Measurements from ENCODE around the gene SLC23A3. TPM values are rescaled to one million over a fixed set of nuclear protein-coding genes. Genes with fewer than 3 reads are reported as not detected.

Gene SLC23A3
- total RNA-seq, 1 experiment from 2014 or later: 1.7 TPM

DNA sequence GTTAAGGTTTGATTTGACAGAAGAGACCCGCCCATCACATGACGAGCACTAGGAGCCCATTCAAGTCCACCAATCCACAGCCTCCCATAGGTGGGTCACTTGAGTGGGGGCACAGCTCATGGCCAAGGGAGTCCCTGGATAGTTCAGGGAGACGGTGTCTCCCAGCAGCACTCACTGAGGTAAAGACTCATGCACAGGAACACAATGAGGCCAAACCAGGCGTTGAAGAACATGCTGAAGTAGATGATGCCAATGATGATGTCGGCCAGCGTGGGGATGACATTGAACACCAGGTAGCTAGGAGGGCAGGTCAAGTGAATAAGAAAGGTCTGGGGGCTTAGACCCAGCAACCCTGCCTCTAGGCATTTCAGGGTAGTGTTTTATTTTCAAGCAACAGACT, 45.0 kb upstream of the SLC23A3 start:
- intact Hi-C loops (cut with micrococcal nuclease): no loop called here
- BruUV-seq (replicated peaks): no TSS peak
- no peak overlapping the region for H3K4me2 ChIP-seq (ENCODE audit: low read length)
- H3K9ac ChIP-seq (ENCODE audit: low read length): no peak overlapping the region
- H3K4me1 ChIP-seq (ENCODE audit: insufficient read depth, low read length): peaks cover 19% of the 10 kb centered on the region
- ATAC-seq: no peak
- H3K9me3 ChIP-seq (ENCODE audit: low read length): no peaks in the 10 kb centered on the region
- H3F3A ChIP-seq (ENCODE audit: low read length, unreplicated experiment): peaks cover 3% of the 10 kb centered on the region
- POLR2A ChIA-PET (ENCODE audit: unreplicated experiment): no interaction called here
- H4K20me1 ChIP-seq (ENCODE audit: low read length): no peaks in the 10 kb centered on the region
- no peak overlapping the region for H3K4me3 ChIP-seq (ENCODE audit: low read length)
- H3K79me2 ChIP-seq (ENCODE audit: low read length): peaks cover 8% of the 10 kb centered on the region; the same call in 1 of the 2 replicates
- DNase-seq: no peak
- no peaks in the 10 kb centered on the region for H3K9me2 ChIP-seq (replicated peaks; ENCODE audit: low read length)
- CTCF ChIA-PET: no interaction called here
- TF ChIP-seq CTCF (conservative IDR thresholded peaks at IDR 0.05; ENCODE audit: low read depth, low read length) (no peak), EZH2 (IDR thresholded peaks at IDR 0.05; ENCODE audit: low read length, unreplicated experiment) (no peak), EZH2phosphoT487 (IDR thresholded peaks at IDR 0.05; ENCODE audit: borderline replicate concordance, low read length) (no peak)
- H3K27me3 ChIP-seq (ENCODE audit: low read length): no peaks in the 10 kb centered on the region
- no peak overlapping the region for H2AFZ ChIP-seq (ENCODE audit: low read length)
- peaks cover 4% of the 10 kb centered on the region for H3K36me3 ChIP-seq (ENCODE audit: low read depth, low read length)
- H3K27ac ChIP-seq (ENCODE audit: low read length): no peak overlapping the region

DNA sequence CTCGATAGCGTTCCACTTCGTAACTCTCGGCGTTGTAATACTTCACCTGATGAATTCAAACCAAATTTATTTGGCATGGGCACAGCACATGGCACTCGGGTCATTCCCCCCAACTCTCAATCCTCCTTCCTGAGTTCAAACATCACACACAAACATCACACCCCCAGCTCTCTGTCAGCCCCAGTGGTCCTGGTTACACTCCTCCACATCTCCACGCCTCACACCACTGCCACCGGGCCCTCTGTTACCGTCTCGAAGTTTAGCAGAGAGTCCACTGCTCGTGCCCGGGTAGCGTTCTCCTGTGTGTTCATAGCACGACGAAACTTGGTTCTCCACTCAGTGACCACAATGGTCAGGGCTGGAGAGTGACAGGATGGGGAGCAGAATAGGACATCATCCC, 44.3 kb upstream of the SLC23A3 start:
- Histone ChIP-seq H4K20me1 (ENCODE audit: low read length) (no peaks in the 10 kb centered on the region), H3K27me3 (ENCODE audit: low read length) (no peaks in the 10 kb centered on the region), H2AFZ (ENCODE audit: low read length) (no peak overlapping the region), H3K9me2 (replicated peaks; ENCODE audit: low read length) (no peaks in the 10 kb centered on the region), H3K9ac (ENCODE audit: low read length) (no peak overlapping the region), H3K4me3 (ENCODE audit: low read length) (no peak overlapping the region), H3K9me3 (ENCODE audit: low read length) (no peaks in the 10 kb centered on the region), H3K27ac (ENCODE audit: low read length) (no peak overlapping the region), H3F3A (ENCODE audit: low read length, unreplicated experiment) (peaks cover 3% of the 10 kb centered on the region), H3K4me2 (ENCODE audit: low read length) (no peak overlapping the region), H3K79me2 (ENCODE audit: low read length) (peaks cover 8% of the 10 kb centered on the region; the same call in 1 of the 2 replicates), H3K4me1 (ENCODE audit: insufficient read depth, low read length) (peaks cover 16% of the 10 kb centered on the region), H3K36me3 (ENCODE audit: low read depth, low read length) (peaks cover 4% of the 10 kb centered on the region)
- POLR2A ChIA-PET (ENCODE audit: unreplicated experiment): no interaction called here
- CTCF ChIA-PET: no interaction called here
- DNase-seq: no peak
- intact Hi-C loops (cut with micrococcal nuclease): no loop called here
- no peak for ATAC-seq
- TF ChIP-seq EZH2 (IDR thresholded peaks at IDR 0.05; ENCODE audit: low read length, unreplicated experiment): no peak
- no peak for TF ChIP-seq CTCF (conservative IDR thresholded peaks at IDR 0.05; ENCODE audit: low read depth, low read length)
- no peak for TF ChIP-seq EZH2phosphoT487 (IDR thresholded peaks at IDR 0.05; ENCODE audit: borderline replicate concordance, low read length)
- no TSS peak for BruUV-seq (replicated peaks)

GRCh38 chr2:219213486-219214071, 43.8 kb upstream of the SLC23A3 start:
- Histone ChIP-seq H4K20me1 (ENCODE audit: low read length) (no peaks in the 10 kb centered on the region), H3F3A (ENCODE audit: low read length, unreplicated experiment) (peaks cover 3% of the 10 kb centered on the region), H3K4me1 (ENCODE audit: insufficient read depth, low read length) (peaks cover 12% of the 10 kb centered on the region), H3K27me3 (ENCODE audit: low read length) (no peaks in the 10 kb centered on the region), H3K79me2 (ENCODE audit: low read length) (peaks cover 8% of the 10 kb centered on the region; the same call in 1 of the 2 replicates), H3K9me2 (replicated peaks; ENCODE audit: low read length) (no peaks in the 10 kb centered on the region), H3K9ac (ENCODE audit: low read length) (no peak overlapping the region), H3K4me3 (ENCODE audit: low read length) (no peak overlapping the region), H3K4me2 (ENCODE audit: low read length) (no peak overlapping the region), H3K27ac (ENCODE audit: low read length) (no peak overlapping the region), H3K9me3 (ENCODE audit: low read length) (no peaks in the 10 kb centered on the region), H3K36me3 (ENCODE audit: low read depth, low read length) (peaks cover 4% of the 10 kb centered on the region), H2AFZ (ENCODE audit: low read length) (no peak overlapping the region)
- CTCF ChIA-PET: interaction anchor here (0.6 kb wide), 1 partner anchor 87 kb away, joined by 3 read pairs; no protein-coding TSS in a partner anchor
- TF ChIP-seq CTCF (conservative IDR thresholded peaks at IDR 0.05; ENCODE audit: low read depth, low read length): no peak
- POLR2A ChIA-PET (ENCODE audit: unreplicated experiment): no interaction called here
- intact Hi-C loops (cut with micrococcal nuclease): no loop called here
- BruUV-seq (replicated peaks): no TSS peak
- DNase-seq (no peak), ATAC-seq (no peak)
